A549 (cell line): ENCODE data around the gene SYTL3. TPM values are rescaled to one million over a fixed set of nuclear protein-coding genes. Genes with fewer than 3 reads are reported as not detected.

ENCODE experiments used
- ATAC-seq, 2 experiments: fragments of 200-7000 bp in 1 of 2; fragments of >200 bp in 1 of 2; cut with Nextera tagmentation in 1 of 2; cut with Tn5 transposase in 1 of 2; 3 replicates each; pipeline versions ENCODE4 v1.8.0 to v1.9.1; 2018 to 2020; ENCODE audit warnings: mild to moderate bottlenecking in 1 of 2, moderate library complexity in 1 of 2
- CTCF ChIA-PET: fragments of 300-600 bp; sonication (Branson Sonifier 250); formaldehyde crosslinking; extraction: SDS; loops from one replicate; lab custom pipeline; 2021; ENCODE audit warnings: antibody characterized with exemption, inconsistent platforms; lab: Yijun Ruan, JAX
- POLR2A ChIA-PET: fragments of 350-600 bp; formaldehyde crosslinking; extraction: SDS; loops from one replicate; lab custom pipeline; 2021; ENCODE audit warnings: antibody characterized with exemption, inconsistent platforms; lab: Yijun Ruan, JAX
- DNase-seq, 2 experiments: peaks; one replicate each; pipeline versions ENCODE4 v3.0.0 to v3.0.0-alpha.2; 2011 to 2016; ENCODE audit warnings: low read depth in 1 of 2, low spot score in 1 of 2
- FAIRE-seq: peaks from 2 replicates; lab custom pipeline; 2011; peaks lifted over from hg19 to GRCh38; lab: Jason Lieb, UNC
- H3K27ac ChIP-seq, 2 experiments: fragments of >200 bp; sonication (Bioruptor Twin); formaldehyde crosslinking; 3 replicates each; pipeline ENCODE4 v1.5.1; 2016 to 2017
- H3K4me1 ChIP-seq: fragments of >200 bp; sonication (Bioruptor Twin); formaldehyde crosslinking; 3 replicates; pipeline ENCODE4 v1.6.1; 2016
- H3K4me2 ChIP-seq: fragments of >200 bp; sonication (Bioruptor Twin); formaldehyde crosslinking; 3 replicates; pipeline ENCODE4 v1.6.1; 2016
- H3K4me3 ChIP-seq: fragments of >200 bp; sonication (Bioruptor Twin); formaldehyde crosslinking; 3 replicates; pipeline ENCODE4 v1.5.1; 2016
- H3K9me3 ChIP-seq: fragments of >200 bp; sonication (Bioruptor Twin); formaldehyde crosslinking; 3 replicates; pipeline ENCODE4 v1.6.1; 2016
- ATOH8 ChIP-seq: fragments of 250-450 bp; sonication (Bioruptor Pico); IDR thresholded peaks from 2 replicates; pipeline ENCODE4 v1.5.0; 2020; ENCODE audit warnings: low read depth, mild to moderate bottlenecking, moderate library complexity
- BCL3 ChIP-seq: fragments of >200 bp; sonication (Bioruptor Twin); formaldehyde crosslinking; IDR thresholded peaks from 3 replicates; pipeline ENCODE4 v1.6.1; 2016
- CHD2 ChIP-seq: fragments of 150-350 bp; IDR thresholded peaks from 2 replicates; pipeline ENCODE4 v1.6.1; 2014; ENCODE audit warnings: low read length; ENCODE audit not compliant: partially characterized antibody
- ESRRA ChIP-seq: fragments of 150-350 bp; IDR thresholded peaks from 2 replicates; pipeline ENCODE4 v1.6.1; 2014; ENCODE audit warnings: mild to moderate bottlenecking, low read length, borderline replicate concordance
- FOXS1 ChIP-seq: fragments of 250-450 bp; sonication (Bioruptor Pico); IDR thresholded peaks from 2 replicates; pipeline ENCODE4 v1.5.0; 2020; ENCODE audit warnings: mild to moderate bottlenecking, moderate library complexity
- HDAC2 ChIP-seq: fragments of 200-600 bp; sonication (generic); IDR thresholded peaks from 2 replicates; pipeline ENCODE4 v1.6.1; 2016
- HMGXB4 ChIP-seq: fragments of 250-450 bp; sonication (Bioruptor Pico); IDR thresholded peaks from 2 replicates; pipeline ENCODE4 v1.5.0; 2021; ENCODE audit warnings: mild to moderate bottlenecking, moderate library complexity, borderline replicate concordance
- KDM5A ChIP-seq: fragments of 200-600 bp; sonication (generic); IDR thresholded peaks from 2 replicates; pipeline ENCODE4 v1.6.1; 2016; ENCODE audit warnings: antibody characterized with exemption, mild to moderate bottlenecking
- MAFK ChIP-seq: fragments of 450-650 bp; IDR thresholded peaks from 2 replicates; pipeline ENCODE4 v1.6.1; 2014; ENCODE audit not compliant: partially characterized antibody
- PBX3 ChIP-seq: IDR thresholded peaks from 2 replicates; pipeline ENCODE4 v1.6.1; 2012
- POLR2A ChIP-seq: IDR thresholded peaks from 2 replicates; pipeline ENCODE4 v1.6.1; 2012; ENCODE audit warnings: mild to moderate bottlenecking, low read length
- RCOR1 ChIP-seq: fragments of 150-350 bp; IDR thresholded peaks from 2 replicates; pipeline ENCODE4 v1.6.1; 2014; ENCODE audit warnings: antibody characterized with exemption, low read length, low read depth
- REST ChIP-seq: fragments of 200-600 bp; sonication (generic); IDR thresholded peaks from 2 replicates; pipeline ENCODE4 v1.6.1; 2016; ENCODE audit warnings: antibody characterized with exemption, mild to moderate bottlenecking, moderate library complexity
- RFX5 ChIP-seq: fragments of 450-650 bp; IDR thresholded peaks from 2 replicates; pipeline ENCODE4 v1.7.1; 2014; ENCODE audit warnings: antibody characterized with exemption, mild to moderate bottlenecking, moderate library complexity
- RNF2 ChIP-seq: fragments of 200-600 bp; sonication (generic); IDR thresholded peaks from 2 replicates; pipeline ENCODE4 v1.6.1; 2016; ENCODE audit warnings: low read depth, mild to moderate bottlenecking, antibody characterized with exemption, moderate library complexity, borderline replicate concordance
- SMC3 ChIP-seq: fragments of >200 bp; sonication (Bioruptor Twin); formaldehyde crosslinking; IDR thresholded peaks from 3 replicates; pipeline ENCODE4 v1.6.1; 2018; ENCODE audit warnings: inconsistent platforms
- TFCP2L1 ChIP-seq: fragments of 250-450 bp; sonication (Bioruptor Pico); IDR thresholded peaks from 2 replicates; pipeline ENCODE4 v1.5.0; 2021; ENCODE audit warnings: mild to moderate bottlenecking
- ZFP36 ChIP-seq: fragments of 450-650 bp; IDR thresholded peaks from 2 replicates; pipeline ENCODE4 v1.6.1; 2014; ENCODE audit warnings: borderline replicate concordance; ENCODE audit not compliant: partially characterized antibody
- ZNF302 ChIP-seq: fragments of 250-450 bp; sonication (Bioruptor Pico); IDR thresholded peaks from 2 replicates; pipeline ENCODE4 v1.9.0; 2021; ENCODE audit warnings: inconsistent platforms, mild to moderate bottlenecking, moderate library complexity
- WGBS: methylation state at CpG from one replicate; pipeline ENCODE4 v1.1.6; 2017; ENCODE audit errors: missing lambda C conversion rate; 5-methylcytosine and 5-hydroxymethylcytosine counted together
- polyA plus RNA-seq, 4 experiments: library from polyadenylated mRNA; depleted of rRNA in 3 of 4; stranded (reverse); fragments of >200 nt; fragmentation: RNase III in 1 of 4; extraction: RNeasy Plus Mini Kit Qiagen cat#74134 plus additional on column Dnase treatment in 1 of 4; gene quantifications; 2 replicates in 3 of 4; 3 replicates in 1 of 4; pipeline ENCODE4 v1.2.3, GENCODE V29; 2011 to 2017

Gene SYTL3
- polyA plus RNA-seq, 2 of the 4 experiments (the other 2 are of a cell fraction): 0.63 to 0.89 TPM

- Histone ChIP-seq H3K4me3 (no peak overlapping the region), H3K27ac (peak overlapping the region in 1 of 2 experiments; percentile 89; a peak in 2 of 6 replicates), H3K9me3 (no peaks in the 10 kb centered on the region), H3K4me1 (peaks cover 36% of the 10 kb centered on the region), H3K4me2 (no peak overlapping the region; the same call in 2 of the 3 replicates)
- DNase-seq (no peak), ATAC-seq (no peak), FAIRE-seq (no peak)
- 93% methylated on average over 13 of the region's 14 CpGs for WGBS
- ChIA-PET POLR2A (no interaction called here), CTCF (interaction anchor here (0.8 to 6.3 kb wide), 23 partner anchors 12 to 426 kb away, joined by 3 to 74 read pairs (median 5); no protein-coding TSS in a partner anchor)
- TF ChIP-seq POLR2A (no peak), HDAC2 (no peak), RFX5 (no peak), TFCP2L1 (CRISPR knock-in tag) (no peak), ZNF302 (CRISPR knock-in tag) (no peak), FOXS1 (CRISPR knock-in tag) (no peak), BCL3 (no peak), KDM5A (no peak), REST (no peak), ZFP36 (no peak), HMGXB4 (CRISPR knock-in tag) (no peak), RNF2 (no peak), ESRRA (no peak), CHD2 (no peak), RCOR1 (no peak), ATOH8 (CRISPR knock-in tag) (no peak), MAFK (no peak), SMC3 (no peak), PBX3 (no peak)
- TF ChIP-seq, all 56 proteins: peak for 0
These were observed 53.4 kb downstream of the SYTL3 start for GRCh38 chr6:158703111-158703836.
